Measurements from ENCODE around the gene EDDM3A.
"Not testable (repeated sequence)": the region's sequence is repeated elsewhere in the genome, so short reads cannot be mapped to it uniquely, and the experiment has no call there.

The EDDM3A gene

GRCh38 chr14:20730891-20731290, 14.8 kb upstream of the EDDM3A start:
- no peak for DNase-seq (ENCODE audit: low read depth, low spot score)
- ChIA-PET CTCF (no interaction called here), POLR2A (no interaction called here)
- TF ChIP-seq CTCF (IDR thresholded peaks at IDR 0.05; ENCODE audit: insufficient read depth, low read length, missing control alignments): no peak
- H3K4me3 ChIP-seq (ENCODE audit: low read depth, low read length): no peak overlapping the region

GRCh38 chr14:20732477-20732876, 13.2 kb upstream of the EDDM3A start:
- ChIA-PET CTCF (no interaction called here), POLR2A (no interaction called here)
- no peak for DNase-seq (ENCODE audit: low read depth, low spot score)
- H3K4me3 ChIP-seq (ENCODE audit: low read depth, low read length): no peak overlapping the region
- no peak for TF ChIP-seq CTCF (IDR thresholded peaks at IDR 0.05; ENCODE audit: insufficient read depth, low read length, missing control alignments)

GRCh38 chr14:20732979-20733635, 12.6 kb upstream of the EDDM3A start:
- H3K4me3 ChIP-seq (ENCODE audit: low read depth, low read length): no peak overlapping the region
- TF ChIP-seq CTCF (IDR thresholded peaks at IDR 0.05; ENCODE audit: insufficient read depth, low read length, missing control alignments): no peak
- ChIA-PET CTCF (no interaction called here), POLR2A (no interaction called here)
- DNase-seq (ENCODE audit: low read depth, low spot score): no peak

GRCh38 chr14:20733684-20734429, 11.8 kb upstream of the EDDM3A start:
- no peak for DNase-seq (ENCODE audit: low read depth, low spot score)
- ChIA-PET POLR2A (no interaction called here), CTCF (no interaction called here)
- no peak for TF ChIP-seq CTCF (IDR thresholded peaks at IDR 0.05; ENCODE audit: insufficient read depth, low read length, missing control alignments)
- no peak overlapping the region for H3K4me3 ChIP-seq (ENCODE audit: low read depth, low read length)

- CTCF ChIA-PET: no interaction called here
- no peak overlapping the region for H3K4me3 ChIP-seq (ENCODE audit: low read depth, low read length)
- no peak for DNase-seq (ENCODE audit: low read depth, low spot score)
- TF ChIP-seq CTCF (IDR thresholded peaks at IDR 0.05; ENCODE audit: insufficient read depth, low read length, missing control alignments): no peak
- POLR2A ChIA-PET: no interaction called here
These were observed 11.3 kb upstream of the EDDM3A start for GRCh38 chr14:20734430-20734806.

GRCh38 chr14:20738292-20738691, 7.4 kb upstream of the EDDM3A start:
- H3K4me3 ChIP-seq (ENCODE audit: low read depth, low read length); POLR2A ChIA-PET; DNase-seq (ENCODE audit: low read depth, low spot score); CTCF ChIA-PET: not testable (repeated sequence)

- ChIA-PET CTCF (no interaction called here), POLR2A (no interaction called here)
- TF ChIP-seq CTCF (IDR thresholded peaks at IDR 0.05; ENCODE audit: insufficient read depth, low read length, missing control alignments): no peak
- DNase-seq (ENCODE audit: low read depth, low spot score): no peak
- no peak overlapping the region for H3K4me3 ChIP-seq (ENCODE audit: low read depth, low read length)
These were observed 3.6 kb upstream of the EDDM3A start for GRCh38 chr14:20742132-20742531.

Measured in AG04449 (cell line).